Suprapubic skin (tissue), 4 donors: ENCODE data around the gene HLF. TPM values are rescaled to one million over a fixed set of nuclear protein-coding genes. Genes with fewer than 3 reads are reported as not detected.

Source experiments
- DNase-seq, 2 donors: peaks; one replicate each; pipeline ENCODE4 v3.0.0-alpha.2; 2019; ENCODE audit warnings: low spot score in 2 of 2
- H3K27ac ChIP-seq: fragments of 200-600 bp; sonication (generic); one replicate; pipeline ENCODE4 v1.5.1; 2019
- H3K27me3 ChIP-seq: fragments of 200-600 bp; sonication (generic); one replicate; pipeline ENCODE4 v1.5.1; 2019
- H3K36me3 ChIP-seq: fragments of 200-600 bp; sonication (generic); one replicate; pipeline ENCODE4 v1.5.1; 2019
- H3K4me1 ChIP-seq: fragments of 200-600 bp; sonication (generic); one replicate; pipeline ENCODE4 v1.5.1; 2019
- H3K4me3 ChIP-seq: fragments of 200-600 bp; sonication (generic); one replicate; pipeline ENCODE4 v1.5.1; 2019; ENCODE audit warnings: mild to moderate bottlenecking
- H3K9me3 ChIP-seq: fragments of 200-600 bp; sonication (generic); one replicate; pipeline ENCODE4 v1.5.1; 2019
- CTCF ChIP-seq, 2 donors: fragments of 200-600 bp in 1 of 2; fragments of 450-650 bp in 1 of 2; sonication (generic) in 1 of 2; IDR thresholded peaks; one replicate each; pipeline ENCODE4 v1.5.1; 2016 to 2019; ENCODE audit warnings: antibody characterized with exemption in 2 of 2, mild to moderate bottlenecking in 1 of 2, moderate library complexity in 1 of 2
- EP300 ChIP-seq: sonication (generic); formaldehyde crosslinking; IDR thresholded peaks from one replicate; pipeline ENCODE4 v1.6.1; 2017; ENCODE audit warnings: antibody characterized with exemption
- POLR2A ChIP-seq, 2 donors: fragments of 450-650 bp; IDR thresholded peaks; one replicate each; pipeline ENCODE4 v1.6.1; 2017; ENCODE audit warnings: antibody characterized with exemption in 2 of 2, mild to moderate bottlenecking in 2 of 2, moderate library complexity in 2 of 2
- POLR2AphosphoS5 ChIP-seq, 3 donors: sonication (generic); formaldehyde crosslinking; IDR thresholded peaks; one replicate each; pipeline ENCODE4 v1.6.1; 2017; ENCODE audit warnings: antibody characterized with exemption in 3 of 3
- whole genome bisulfite sequencing: methylation state at CpG from one replicate; pipeline ENCODE4 v1.1.5; 2018; 5-methylcytosine and 5-hydroxymethylcytosine counted together
- total RNA-seq, 4 donors: library from RNA; depleted of rRNA; stranded (reverse); fragments of >200 nt; gene quantifications; one replicate each; pipeline ENCODE4 v1.1.0, GENCODE V29; 2016

The HLF gene
- total RNA-seq, 4 donors from 2014 or later: 26.2 to 41.8 (median 36.5) TPM

GRCh38 chr17:55302407-55302787, 37.6 kb downstream of the HLF start:
- DNase-seq: no peak
- Histone ChIP-seq H3K9me3 (no peaks in the 10 kb centered on the region), H3K27me3 (no peaks in the 10 kb centered on the region), H3K4me3 (no peak overlapping the region), H3K4me1 (no peaks in the 10 kb centered on the region), H3K27ac (no peak overlapping the region), H3K36me3 (peaks cover 2% of the 10 kb centered on the region)
- no peak for TF ChIP-seq CTCF (IDR thresholded peaks at IDR 0.05)
- no peak for TF ChIP-seq POLR2A (IDR thresholded peaks at IDR 0.05)
- no peak for TF ChIP-seq POLR2AphosphoS5 (IDR thresholded peaks at IDR 0.05)
- TF ChIP-seq EP300: no peak
- 75% methylated on average over 6 of the region's 6 CpGs for WGBS

GRCh38 chr17:55303008-55303493, 38.3 kb downstream of the HLF start:
- no peak for TF ChIP-seq POLR2A (IDR thresholded peaks at IDR 0.05)
- TF ChIP-seq POLR2AphosphoS5 (IDR thresholded peaks at IDR 0.05): no peak
- TF ChIP-seq CTCF (IDR thresholded peaks at IDR 0.05): no peak
- no peak for TF ChIP-seq EP300
- H3K4me3 ChIP-seq: no peak overlapping the region
- WGBS: 91% methylated on average over 3 of the region's 3 CpGs
- no peak for DNase-seq
- H3K9me3 ChIP-seq: no peaks in the 10 kb centered on the region
- H3K36me3 ChIP-seq: peaks cover 2% of the 10 kb centered on the region
- H3K27me3 ChIP-seq: no peaks in the 10 kb centered on the region
- no peak overlapping the region for H3K27ac ChIP-seq
- H3K4me1 ChIP-seq: no peaks in the 10 kb centered on the region

GRCh38 chr17:55303701-55304145, 39.0 kb downstream of the HLF start:
- no peak for DNase-seq
- Histone ChIP-seq H3K4me3 (no peak overlapping the region), H3K27me3 (no peaks in the 10 kb centered on the region), H3K4me1 (no peaks in the 10 kb centered on the region), H3K36me3 (no peaks in the 10 kb centered on the region), H3K9me3 (no peaks in the 10 kb centered on the region), H3K27ac (no peak overlapping the region)
- no peak for TF ChIP-seq POLR2A (IDR thresholded peaks at IDR 0.05)
- no peak for TF ChIP-seq EP300
- 75% methylated on average over 7 of the region's 7 CpGs for WGBS

GRCh38 chr17:55304171-55304859, 39.6 kb downstream of the HLF start:
- no peaks in the 10 kb centered on the region for H3K27me3 ChIP-seq
- no peaks in the 10 kb centered on the region for H3K9me3 ChIP-seq
- TF ChIP-seq POLR2AphosphoS5 (IDR thresholded peaks at IDR 0.05) (no peak), CTCF (IDR thresholded peaks at IDR 0.05) (no peak), EP300 (no peak), POLR2A (IDR thresholded peaks at IDR 0.05) (no peak)
- no peak overlapping the region for H3K27ac ChIP-seq
- no peak overlapping the region for H3K4me3 ChIP-seq
- no peaks in the 10 kb centered on the region for H3K36me3 ChIP-seq
- WGBS: 79% methylated on average over 11 of the region's 11 CpGs
- H3K4me1 ChIP-seq: no peaks in the 10 kb centered on the region
- DNase-seq: no peak

GRCh38 chr17:55305321-55306087, 40.7 kb downstream of the HLF start:
- Histone ChIP-seq H3K27ac (no peak overlapping the region), H3K27me3 (no peaks in the 10 kb centered on the region), H3K4me1 (no peaks in the 10 kb centered on the region), H3K36me3 (no peaks in the 10 kb centered on the region), H3K4me3 (no peak overlapping the region), H3K9me3 (no peaks in the 10 kb centered on the region)
- DNase-seq: no peak
- WGBS: 89% methylated on average over 6 of the region's 6 CpGs
- TF ChIP-seq EP300 (no peak), CTCF (IDR thresholded peaks at IDR 0.05) (no peak), POLR2AphosphoS5 (IDR thresholded peaks at IDR 0.05) (no peak), POLR2A (IDR thresholded peaks at IDR 0.05) (no peak)
